GM21717 (cell line): ENCODE measurements around the gene SLC6A17.

Experiments used
- ATAC-seq: cut with Tn5 transposase; IDR thresholded peaks from one replicate; pipeline ENCODE4 v1.9.1; 2021; ENCODE audit warnings: mild to moderate bottlenecking, moderate library complexity; ENCODE audit not compliant: unreplicated experiment

SLC6A17 gene

GRCh38 chr1:110172001-110172400 lies 21.7 kb downstream of the SLC6A17 start:
- ATAC-seq = no peak

GRCh38 chr1:110173466-110174105 lies 23.3 kb downstream of the SLC6A17 start:
- no peak for ATAC-seq

GRCh38 chr1:110174961-110175360 lies 24.7 kb downstream of the SLC6A17 start:
- no peak for ATAC-seq

- no peak for ATAC-seq
These were observed 26.1 kb downstream of the SLC6A17 start for GRCh38 chr1:110176299-110176956.

- no peak for ATAC-seq
These were observed 27.5 kb downstream of the SLC6A17 start for GRCh38 chr1:110177775-110178174.

GRCh38 chr1:110183642-110184167 lies 33.4 kb downstream of the SLC6A17 start:
- ATAC-seq = no peak

GRCh38 chr1:110184446-110184845 lies 34.2 kb downstream of the SLC6A17 start:
- no peak for ATAC-seq

GRCh38 chr1:110185181-110185580 lies 34.9 kb downstream of the SLC6A17 start:
- ATAC-seq = no peak

- ATAC-seq = no peak
These were observed 36.3 kb downstream of the SLC6A17 start for GRCh38 chr1:110186558-110186957.

GRCh38 chr1:110187139-110187890 lies 37.0 kb downstream of the SLC6A17 start:
- ATAC-seq = no peak

- ATAC-seq = no peak
These were observed 37.8 kb downstream of the SLC6A17 start for GRCh38 chr1:110188035-110188618.

- ATAC-seq = no peak
These were observed 38.9 kb downstream of the SLC6A17 start for GRCh38 chr1:110189181-110189580.

GRCh38 chr1:110190282-110190929 lies 40.1 kb downstream of the SLC6A17 start:
- ATAC-seq = no peak

GRCh38 chr1:110192541-110192940 lies 42.2 kb downstream of the SLC6A17 start:
- ATAC-seq = no peak

- ATAC-seq = no peak
These were observed 44.9 kb downstream of the SLC6A17 start for GRCh38 chr1:110195196-110195595.

- ATAC-seq = no peak
These were observed 46.8 kb downstream of the SLC6A17 start for GRCh38 chr1:110196917-110197765.

GRCh38 chr1:110197905-110198629 lies 47.8 kb downstream of the SLC6A17 start:
- no peak for ATAC-seq

- ATAC-seq = no peak
These were observed 48.5 kb downstream of the SLC6A17 start for GRCh38 chr1:110198746-110199145.

- ATAC-seq = no peak
These were observed 49.9 kb downstream of the SLC6A17 start for GRCh38 chr1:110200190-110200589.
